ENCODE measurements around the gene LIPT1.
"Not testable (repeated sequence)": the region's sequence is repeated elsewhere in the genome, so short reads cannot be mapped to it uniquely, and the experiment has no call there.

LIPT1 gene

GRCh38 chr2:99180755-99181623 is 26.2 kb downstream of the LIPT1 start, which contains the start of the genes MITD1 and MRPL30:
TSS of gene MITD1 (minus strand) at chr2:99181058. CDS start at chr2:99180981, 77 bp downstream.
TSS of gene MRPL30 (plus strand) at chr2:99181184. CDS start at chr2:99186204, 5,020 bp downstream.
- Histone ChIP-seq H3K4me1 (ENCODE audit: control insufficient read depth, insufficient read depth, low read length) (peaks cover 22% of the 10 kb centered on the region), H3K9me3 (ENCODE audit: control insufficient read depth in 2 of 2, low read length in 2 of 2) (no peaks in the 10 kb centered on the region), H3K4me3 (ENCODE audit: low read length in 2 of 2) (peak within 1 kb of the TSS; percentile 99 to 100), H3K27ac (ENCODE audit: low read length) (peak within 1 kb of the TSS; percentile 71), H3K36me3 (ENCODE audit: control insufficient read depth in 2 of 2, insufficient read depth in 2 of 2, low read length in 2 of 2) (no peaks in the 10 kb centered on the region), H3K9ac (ENCODE audit: low read length in 2 of 2) (peak within 1 kb of the TSS; percentile 85 to 94), H3K27me3 (ENCODE audit: control insufficient read depth in 1 of 2, insufficient read depth in 2 of 2, low read length in 2 of 2) (no peaks in the 10 kb centered on the region)

GRCh38 chr2:99181624-99182000 is 26.8 kb downstream of the LIPT1 start:
- no peaks in the 10 kb centered on the region for H3K9me3 ChIP-seq (ENCODE audit: control insufficient read depth in 2 of 2, low read length in 2 of 2)
- peak overlapping the region; percentile 71 for H3K27ac ChIP-seq (ENCODE audit: low read length)
- H3K27me3 ChIP-seq (ENCODE audit: control insufficient read depth in 1 of 2, insufficient read depth in 2 of 2, low read length in 2 of 2): no peaks in the 10 kb centered on the region
- H3K4me1 ChIP-seq (ENCODE audit: control insufficient read depth, insufficient read depth, low read length): peaks cover 22% of the 10 kb centered on the region
- peak overlapping the region; percentile 85 to 94 for H3K9ac ChIP-seq (ENCODE audit: low read length in 2 of 2)
- H3K4me3 ChIP-seq (ENCODE audit: low read length in 2 of 2): peak overlapping the region; percentile 99 to 100
- H3K36me3 ChIP-seq (ENCODE audit: control insufficient read depth in 2 of 2, insufficient read depth in 2 of 2, low read length in 2 of 2): no peaks in the 10 kb centered on the region

GRCh38 chr2:99183025-99183424 is 28.3 kb downstream of the LIPT1 start:
- Histone ChIP-seq H3K9me3 (ENCODE audit: control insufficient read depth in 2 of 2, low read length in 2 of 2) (no peaks in the 10 kb centered on the region), H3K27ac (ENCODE audit: low read length) (no peak overlapping the region), H3K36me3 (ENCODE audit: control insufficient read depth in 2 of 2, insufficient read depth in 2 of 2, low read length in 2 of 2) (peaks cover 0 to 5% of the 10 kb centered on the region in 2 donors), H3K9ac (ENCODE audit: low read length in 2 of 2) (no peak overlapping the region), H3K4me1 (ENCODE audit: control insufficient read depth, insufficient read depth, low read length) (peaks cover 22% of the 10 kb centered on the region), H3K27me3 (ENCODE audit: control insufficient read depth in 1 of 2, insufficient read depth in 2 of 2, low read length in 2 of 2) (no peaks in the 10 kb centered on the region), H3K4me3 (ENCODE audit: low read length in 2 of 2) (no peak overlapping the region)

GRCh38 chr2:99184811-99185210 is 30.0 kb downstream of the LIPT1 start:
- no peaks in the 10 kb centered on the region for H3K27me3 ChIP-seq (ENCODE audit: control insufficient read depth in 1 of 2, insufficient read depth in 2 of 2, low read length in 2 of 2)
- H3K27ac ChIP-seq (ENCODE audit: low read length): no peak overlapping the region
- peaks cover 5% of the 10 kb centered on the region in 2 donors for H3K36me3 ChIP-seq (ENCODE audit: control insufficient read depth in 2 of 2, insufficient read depth in 2 of 2, low read length in 2 of 2)
- no peak overlapping the region for H3K4me3 ChIP-seq (ENCODE audit: low read length in 2 of 2)
- H3K4me1 ChIP-seq (ENCODE audit: control insufficient read depth, insufficient read depth, low read length): peaks cover 17% of the 10 kb centered on the region
- no peak overlapping the region for H3K9ac ChIP-seq (ENCODE audit: low read length in 2 of 2)
- no peaks in the 10 kb centered on the region for H3K9me3 ChIP-seq (ENCODE audit: control insufficient read depth in 2 of 2, low read length in 2 of 2)

GRCh38 chr2:99187011-99187410 is 32.2 kb downstream of the LIPT1 start:
- no peaks in the 10 kb centered on the region for H3K9me3 ChIP-seq (ENCODE audit: control insufficient read depth in 2 of 2, low read length in 2 of 2)
- H3K27ac ChIP-seq (ENCODE audit: low read length): no peak overlapping the region
- H3K4me3 ChIP-seq (ENCODE audit: low read length in 2 of 2): no peak overlapping the region
- no peaks in the 10 kb centered on the region for H3K27me3 ChIP-seq (ENCODE audit: control insufficient read depth in 1 of 2, insufficient read depth in 2 of 2, low read length in 2 of 2)
- no peak overlapping the region for H3K9ac ChIP-seq (ENCODE audit: low read length in 2 of 2)
- H3K4me1 ChIP-seq (ENCODE audit: control insufficient read depth, insufficient read depth, low read length): peaks cover 6% of the 10 kb centered on the region
- peaks cover 5 to 13% of the 10 kb centered on the region in 2 donors for H3K36me3 ChIP-seq (ENCODE audit: control insufficient read depth in 2 of 2, insufficient read depth in 2 of 2, low read length in 2 of 2)

GRCh38 chr2:99188357-99188756 is 33.6 kb downstream of the LIPT1 start:
- Histone ChIP-seq H3K27ac (ENCODE audit: low read length) (no peak overlapping the region), H3K36me3 (ENCODE audit: control insufficient read depth in 2 of 2, insufficient read depth in 2 of 2, low read length in 2 of 2) (peaks cover 5 to 16% of the 10 kb centered on the region in 2 donors), H3K9ac (ENCODE audit: low read length in 2 of 2) (no peak overlapping the region), H3K4me3 (ENCODE audit: low read length in 2 of 2) (no peak overlapping the region), H3K27me3 (ENCODE audit: control insufficient read depth in 1 of 2, insufficient read depth in 2 of 2, low read length in 2 of 2) (no peaks in the 10 kb centered on the region), H3K9me3 (ENCODE audit: control insufficient read depth in 2 of 2, low read length in 2 of 2) (no peaks in the 10 kb centered on the region), H3K4me1 (ENCODE audit: control insufficient read depth, insufficient read depth, low read length) (no peaks in the 10 kb centered on the region)

GRCh38 chr2:99190548-99190947 is 35.8 kb downstream of the LIPT1 start:
- H3K4me3 ChIP-seq (ENCODE audit: low read length in 2 of 2): no peak overlapping the region
- no peaks in the 10 kb centered on the region for H3K4me1 ChIP-seq (ENCODE audit: control insufficient read depth, insufficient read depth, low read length)
- no peaks in the 10 kb centered on the region for H3K9me3 ChIP-seq (ENCODE audit: control insufficient read depth in 2 of 2, low read length in 2 of 2)
- no peaks in the 10 kb centered on the region for H3K27me3 ChIP-seq (ENCODE audit: control insufficient read depth in 1 of 2, insufficient read depth in 2 of 2, low read length in 2 of 2)
- peaks cover 8 to 16% of the 10 kb centered on the region in 2 donors for H3K36me3 ChIP-seq (ENCODE audit: control insufficient read depth in 2 of 2, insufficient read depth in 2 of 2, low read length in 2 of 2)
- H3K9ac ChIP-seq (ENCODE audit: low read length in 2 of 2): no peak overlapping the region
- no peak overlapping the region for H3K27ac ChIP-seq (ENCODE audit: low read length)

GRCh38 chr2:99192364-99192763 is 37.6 kb downstream of the LIPT1 start:
- not testable (repeated sequence) for H3K4me3 ChIP-seq (ENCODE audit: low read length in 2 of 2); H3K27me3 ChIP-seq (ENCODE audit: control insufficient read depth in 1 of 2, insufficient read depth in 2 of 2, low read length in 2 of 2); H3K9me3 ChIP-seq (ENCODE audit: control insufficient read depth in 2 of 2, low read length in 2 of 2); H3K9ac ChIP-seq (ENCODE audit: low read length in 2 of 2); H3K27ac ChIP-seq (ENCODE audit: low read length); H3K4me1 ChIP-seq (ENCODE audit: control insufficient read depth, insufficient read depth, low read length)
- peaks cover 9 to 21% of the 10 kb centered on the region in 2 donors for H3K36me3 ChIP-seq (ENCODE audit: control insufficient read depth in 2 of 2, insufficient read depth in 2 of 2, low read length in 2 of 2)

- no peaks in the 10 kb centered on the region for H3K4me1 ChIP-seq (ENCODE audit: control insufficient read depth, insufficient read depth, low read length)
- H3K4me3 ChIP-seq (ENCODE audit: low read length in 2 of 2): no peak overlapping the region
- H3K9ac ChIP-seq (ENCODE audit: low read length in 2 of 2): no peak overlapping the region
- H3K27ac ChIP-seq (ENCODE audit: low read length): no peak overlapping the region
- no peaks in the 10 kb centered on the region for H3K9me3 ChIP-seq (ENCODE audit: control insufficient read depth in 2 of 2, low read length in 2 of 2)
- H3K27me3 ChIP-seq (ENCODE audit: control insufficient read depth in 1 of 2, insufficient read depth in 2 of 2, low read length in 2 of 2): no peaks in the 10 kb centered on the region
- peaks cover 5 to 21% of the 10 kb centered on the region in 2 donors for H3K36me3 ChIP-seq (ENCODE audit: control insufficient read depth in 2 of 2, insufficient read depth in 2 of 2, low read length in 2 of 2)
These were observed 43.5 kb downstream of the LIPT1 start for GRCh38 chr2:99198103-99198841.

- peaks cover 3 to 21% of the 10 kb centered on the region in 2 donors for H3K36me3 ChIP-seq (ENCODE audit: control insufficient read depth in 2 of 2, insufficient read depth in 2 of 2, low read length in 2 of 2)
- no peaks in the 10 kb centered on the region for H3K27me3 ChIP-seq (ENCODE audit: control insufficient read depth in 1 of 2, insufficient read depth in 2 of 2, low read length in 2 of 2)
- no peaks in the 10 kb centered on the region for H3K9me3 ChIP-seq (ENCODE audit: control insufficient read depth in 2 of 2, low read length in 2 of 2)
- no peak overlapping the region for H3K27ac ChIP-seq (ENCODE audit: low read length)
- no peak overlapping the region for H3K9ac ChIP-seq (ENCODE audit: low read length in 2 of 2)
- H3K4me3 ChIP-seq (ENCODE audit: low read length in 2 of 2): no peak overlapping the region
- no peaks in the 10 kb centered on the region for H3K4me1 ChIP-seq (ENCODE audit: control insufficient read depth, insufficient read depth, low read length)
These were observed 45.5 kb downstream of the LIPT1 start for GRCh38 chr2:99200076-99200800.
